Activated CD4-positive, CD25-positive, alpha-beta regulatory T cell treated with anti-CD3 and anti-CD28 coated beads, Interleukin-2, amount 50 U/mL, for 72 hours (primary cell): ENCODE measurements around the gene ZNF337.
"Not testable (repeated sequence)": the region's sequence is repeated elsewhere in the genome, so short reads cannot be mapped to it uniquely, and the experiment has no call there.

Experiments
- DNase-seq: peaks from one replicate; pipeline ENCODE4 v3.0.0; 2021

The ZNF337 gene

GRCh38 chr20:25696371-25697131 lies at the start of gene ZNF337:
ZNF337 (minus strand) TSS chr20:25696853; CDS start chr20:25686417, 10,436 bp downstream.
- DNase-seq = peak; percentile 95

GRCh38 chr20:25745738-25746137 lies 49.1 kb upstream of the ZNF337 start:
- no peak for DNase-seq

GRCh38 chr20:25745100-25745499 lies 48.4 kb upstream of the ZNF337 start:
- no peak for DNase-seq

GRCh38 chr20:25744261-25744660 lies 47.6 kb upstream of the ZNF337 start:
- DNase-seq = no peak

- DNase-seq = no peak
Measured at GRCh38 chr20:25741088-25741487, 44.4 kb upstream of the ZNF337 start.

GRCh38 chr20:25739615-25740320 lies 43.1 kb upstream of the ZNF337 start:
- no peak for DNase-seq

GRCh38 chr20:25738198-25738597 lies 41.5 kb upstream of the ZNF337 start:
- DNase-seq = no peak

- no peak for DNase-seq
Measured at GRCh38 chr20:25733903-25734302, 37.2 kb upstream of the ZNF337 start.

- DNase-seq = no peak
Measured at GRCh38 chr20:25730862-25731261, 34.2 kb upstream of the ZNF337 start.

- no peak for DNase-seq
Measured at GRCh38 chr20:25726357-25726756, 29.7 kb upstream of the ZNF337 start.

- no peak for DNase-seq
Measured at GRCh38 chr20:25725639-25726038, 29.0 kb upstream of the ZNF337 start.

- no peak for DNase-seq
Measured at GRCh38 chr20:25723975-25724374, 27.3 kb upstream of the ZNF337 start.

- DNase-seq = no peak
Measured at GRCh38 chr20:25720285-25720684, 23.6 kb upstream of the ZNF337 start.

GRCh38 chr20:25718896-25719809 lies 22.5 kb upstream of the ZNF337 start:
- DNase-seq = not testable (repeated sequence)

GRCh38 chr20:25707695-25708094 lies 11.0 kb upstream of the ZNF337 start:
- DNase-seq = no peak

GRCh38 chr20:25706793-25707192 lies 10.1 kb upstream of the ZNF337 start:
- DNase-seq = peak; percentile 38

- DNase-seq = no peak
Measured at GRCh38 chr20:25705830-25706351, 9.2 kb upstream of the ZNF337 start.

- DNase-seq = not testable (repeated sequence)
Measured at GRCh38 chr20:25704303-25704702, 7.7 kb upstream of the ZNF337 start.

GRCh38 chr20:25700835-25701234 lies 4.2 kb upstream of the ZNF337 start:
- DNase-seq = not testable (repeated sequence)

- DNase-seq = no peak
Measured at GRCh38 chr20:25699914-25700313, 3.3 kb upstream of the ZNF337 start.

GRCh38 chr20:25697132-25697446 lies 436 bp upstream of the ZNF337 start:
- DNase-seq = no peak

- no peak for DNase-seq
Measured at GRCh38 chr20:25695532-25696370, 902 bp downstream of the ZNF337 start.
